HUES64 (cell line): Measurements from ENCODE around the gene ABCB8.

ENCODE experiments used
- H3K27ac ChIP-seq: 2 replicates; pipeline ENCODE4 v1.7.0; 2013; ENCODE audit warnings: low read depth, low read length, inconsistent platforms
- H3K27me3 ChIP-seq: 2 replicates; pipeline ENCODE4 v1.6.1; 2013; ENCODE audit warnings: mild to moderate bottlenecking, low read length; ENCODE audit not compliant: insufficient read depth
- H3K36me3 ChIP-seq: 2 replicates; pipeline ENCODE4 v1.6.1; 2013; ENCODE audit warnings: mild to moderate bottlenecking, low read length; ENCODE audit not compliant: insufficient read depth
- H3K4me1 ChIP-seq: 2 replicates; pipeline ENCODE4 v1.6.1; 2013; ENCODE audit warnings: mild to moderate bottlenecking, low read length, moderate library complexity; ENCODE audit not compliant: insufficient read depth
- H3K4me3 ChIP-seq: 2 replicates; pipeline ENCODE4 v1.5.1; 2013; ENCODE audit warnings: mild to moderate bottlenecking, low read length, moderate library complexity
- H3K9ac ChIP-seq: 2 replicates; pipeline ENCODE4 v1.6.1; 2013; ENCODE audit warnings: mild to moderate bottlenecking, low read depth, low read length
- H3K9me3 ChIP-seq: 2 replicates; pipeline ENCODE4 v1.6.1; 2013; ENCODE audit warnings: low read depth, low read length; ENCODE audit not compliant: insufficient read depth
- WGBS: fragments of 150-250, 120-280 bp; methylation state at CpG from one replicate; pipeline ENCODE4 v1.1.7; 2013; ENCODE audit warnings: missing lambda C conversion rate; 5-methylcytosine and 5-hydroxymethylcytosine counted together

The ABCB8 gene

GRCh38 chr7:150999001-150999400 lies 29.2 kb upstream of the ABCB8 start:
- H3K9me3 ChIP-seq, result no peaks in the 10 kb centered on the region
- H3K9ac ChIP-seq, result no peak overlapping the region
- H3K4me3 ChIP-seq, result no peak overlapping the region
- 94% methylated on average over 12 of the region's 12 CpGs for WGBS
- H3K27ac ChIP-seq, result no peak overlapping the region
- no peaks in the 10 kb centered on the region for H3K4me1 ChIP-seq
- H3K27me3 ChIP-seq, result no peaks in the 10 kb centered on the region
- H3K36me3 ChIP-seq, result no peaks in the 10 kb centered on the region

- Histone ChIP-seq H3K9ac (no peak overlapping the region), H3K27me3 (no peaks in the 10 kb centered on the region), H3K9me3 (no peaks in the 10 kb centered on the region), H3K36me3 (no peaks in the 10 kb centered on the region), H3K4me1 (no peaks in the 10 kb centered on the region), H3K4me3 (no peak overlapping the region), H3K27ac (no peak overlapping the region)
- 92% methylated on average over 5 of the region's 5 CpGs for WGBS
Observed at GRCh38 chr7:150999497-151000230, 28.6 kb upstream of the ABCB8 start.

GRCh38 chr7:151000897-151001495 lies 27.3 kb upstream of the ABCB8 start:
- no peak overlapping the region for H3K27ac ChIP-seq
- WGBS, result 92% methylated on average over 12 of the region's 13 CpGs
- H3K9me3 ChIP-seq, result no peaks in the 10 kb centered on the region
- no peaks in the 10 kb centered on the region for H3K27me3 ChIP-seq
- no peaks in the 10 kb centered on the region for H3K4me1 ChIP-seq
- H3K4me3 ChIP-seq, result no peak overlapping the region
- no peaks in the 10 kb centered on the region for H3K36me3 ChIP-seq
- no peak overlapping the region for H3K9ac ChIP-seq

GRCh38 chr7:151001546-151001945 lies 26.7 kb upstream of the ABCB8 start:
- no peaks in the 10 kb centered on the region for H3K4me1 ChIP-seq
- H3K36me3 ChIP-seq, result no peaks in the 10 kb centered on the region
- H3K9me3 ChIP-seq, result no peaks in the 10 kb centered on the region
- no peaks in the 10 kb centered on the region for H3K27me3 ChIP-seq
- no peak overlapping the region for H3K4me3 ChIP-seq
- no peak overlapping the region for H3K27ac ChIP-seq
- WGBS, result 95% methylated on average over 16 of the region's 16 CpGs
- H3K9ac ChIP-seq, result no peak overlapping the region

- Histone ChIP-seq H3K27me3 (no peaks in the 10 kb centered on the region), H3K36me3 (no peaks in the 10 kb centered on the region), H3K4me3 (no peak overlapping the region), H3K9me3 (no peaks in the 10 kb centered on the region), H3K4me1 (peaks cover 5% of the 10 kb centered on the region; the same call in 1 of the 2 replicates), H3K9ac (no peak overlapping the region), H3K27ac (no peak overlapping the region)
- WGBS, result 90% methylated on average over 12 of the region's 12 CpGs
Observed at GRCh38 chr7:151003572-151003971, 24.7 kb upstream of the ABCB8 start.

GRCh38 chr7:151005566-151005965 lies 22.7 kb upstream of the ABCB8 start:
- Histone ChIP-seq H3K9me3 (no peaks in the 10 kb centered on the region), H3K4me1 (peaks cover 15% of the 10 kb centered on the region), H3K27me3 (no peaks in the 10 kb centered on the region), H3K27ac (no peak overlapping the region), H3K9ac (no peak overlapping the region), H3K4me3 (no peak overlapping the region), H3K36me3 (no peaks in the 10 kb centered on the region)
- 85% methylated on average over 9 of the region's 9 CpGs for WGBS

GRCh38 chr7:151006590-151007300 lies 21.5 kb upstream of the ABCB8 start:
- Histone ChIP-seq H3K36me3 (no peaks in the 10 kb centered on the region), H3K4me1 (peaks cover 18% of the 10 kb centered on the region), H3K4me3 (no peak overlapping the region), H3K27me3 (no peaks in the 10 kb centered on the region), H3K9ac (no peak overlapping the region), H3K9me3 (no peaks in the 10 kb centered on the region), H3K27ac (no peak overlapping the region)
- 88% methylated on average over 23 of the region's 23 CpGs for WGBS

- H3K27me3 ChIP-seq, result no peaks in the 10 kb centered on the region
- H3K27ac ChIP-seq, result no peak overlapping the region
- H3K9ac ChIP-seq, result no peak overlapping the region
- H3K36me3 ChIP-seq, result no peaks in the 10 kb centered on the region
- peaks cover 21% of the 10 kb centered on the region for H3K4me1 ChIP-seq
- H3K4me3 ChIP-seq, result no peak overlapping the region
- WGBS, result 64% methylated on average over 7 of the region's 7 CpGs
- H3K9me3 ChIP-seq, result no peaks in the 10 kb centered on the region
Observed at GRCh38 chr7:151007469-151007898, 20.8 kb upstream of the ABCB8 start.

GRCh38 chr7:151008143-151008510 lies 20.1 kb upstream of the ABCB8 start:
- Histone ChIP-seq H3K27ac (no peak overlapping the region), H3K9ac (no peak overlapping the region), H3K36me3 (no peaks in the 10 kb centered on the region), H3K4me1 (peaks cover 27% of the 10 kb centered on the region), H3K27me3 (peaks cover 2% of the 10 kb centered on the region; the same call in 1 of the 2 replicates), H3K4me3 (peak overlapping the region; percentile 1; the same call in 1 of the 2 replicates), H3K9me3 (no peaks in the 10 kb centered on the region)
- WGBS, result 55% methylated on average over 10 of the region's 11 CpGs

GRCh38 chr7:151008511-151009323 lies 19.5 kb upstream of the ABCB8 start:
- Histone ChIP-seq H3K9me3 (no peaks in the 10 kb centered on the region), H3K27ac (no peak overlapping the region), H3K4me3 (peak overlapping the region; percentile 1; the same call in 1 of the 2 replicates), H3K27me3 (peaks cover 4% of the 10 kb centered on the region; the same call in 1 of the 2 replicates), H3K4me1 (peaks cover 28% of the 10 kb centered on the region), H3K36me3 (no peaks in the 10 kb centered on the region), H3K9ac (no peak overlapping the region)
- WGBS, result 59% methylated on average over 40 of the region's 40 CpGs
